HG03159 (cell line): Measurements from ENCODE around the gene TNC.

Source experiments
- ATAC-seq: cut with Tn5 transposase; IDR thresholded peaks from one replicate; pipeline ENCODE4 v1.9.1; 2021; ENCODE audit warnings: mild to moderate bottlenecking, moderate library complexity; ENCODE audit not compliant: unreplicated experiment

TNC gene

DNA sequence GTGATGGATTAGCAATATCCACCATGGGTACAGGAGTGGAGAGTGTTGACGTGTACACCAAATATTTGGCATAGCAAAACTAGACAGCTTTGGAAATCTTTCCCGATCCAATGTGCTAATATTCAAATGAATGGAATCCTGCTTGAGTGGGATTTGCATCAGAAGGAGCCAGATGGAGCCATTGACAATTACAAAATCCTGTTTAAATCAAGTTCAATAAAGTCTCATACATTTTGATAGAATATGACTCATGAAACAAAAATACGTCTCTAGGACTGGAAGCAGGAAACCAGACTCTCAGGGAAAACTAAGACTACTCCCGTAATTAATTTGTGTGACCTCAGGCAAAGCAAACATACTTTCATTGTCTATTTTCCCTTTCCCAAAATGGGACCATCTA, 13.0 kb downstream of the TNC start:
- ATAC-seq, result no peak

DNA sequence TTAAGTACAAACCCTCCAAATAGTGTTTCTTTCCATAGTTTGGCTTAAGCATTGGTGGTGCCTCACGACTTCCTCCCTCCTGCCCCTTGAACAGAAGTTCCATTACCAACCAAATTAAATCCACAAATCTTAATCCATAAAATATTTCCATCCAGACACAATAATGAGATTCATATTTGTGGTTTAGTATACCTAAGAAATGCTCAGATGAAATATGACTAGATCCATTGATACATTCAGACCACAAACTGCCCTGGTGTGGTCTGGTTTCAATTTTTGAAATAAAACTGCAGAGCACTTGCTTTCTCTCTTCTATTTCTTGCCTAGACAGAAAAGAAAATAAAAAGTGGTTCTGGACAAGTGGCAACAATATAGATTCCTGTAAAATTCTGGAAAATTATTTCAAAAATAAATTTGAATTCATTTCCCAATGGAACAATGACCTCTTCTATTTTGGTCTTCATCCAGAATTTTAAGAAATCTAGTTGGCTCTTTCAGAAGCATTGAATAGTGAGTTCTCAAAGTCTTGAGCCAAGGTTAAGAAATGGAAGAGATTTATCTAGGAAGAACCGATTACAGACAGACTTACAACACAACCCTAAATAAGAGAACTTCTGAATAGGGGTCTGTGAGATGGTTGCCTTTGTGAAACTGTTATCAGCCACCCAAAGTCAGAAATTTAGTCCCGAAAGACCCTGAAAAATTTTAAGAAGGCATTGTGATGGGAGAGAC, 14.0 kb downstream of the TNC start:
- no peak for ATAC-seq

DNA sequence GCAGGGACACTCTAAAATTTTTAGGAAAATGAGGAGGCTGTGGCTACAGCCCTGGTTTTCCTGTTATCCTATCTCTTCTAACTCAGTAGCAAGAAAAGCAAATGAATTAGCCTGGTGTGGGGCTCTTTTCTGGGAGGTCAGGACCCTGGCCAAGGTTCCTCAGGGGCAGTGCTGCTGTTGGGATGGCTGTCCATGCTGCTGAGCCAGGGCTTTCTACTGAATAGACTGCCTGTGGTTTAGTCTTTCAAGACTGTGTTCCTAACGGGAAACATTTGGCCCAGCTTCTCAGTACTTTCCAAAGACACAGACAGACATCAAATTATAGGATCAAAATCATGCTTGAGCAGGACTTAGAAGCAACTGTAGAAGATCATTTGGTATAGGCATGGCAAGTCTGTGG, 18.1 kb downstream of the TNC start:
- ATAC-seq, result no peak

DNA sequence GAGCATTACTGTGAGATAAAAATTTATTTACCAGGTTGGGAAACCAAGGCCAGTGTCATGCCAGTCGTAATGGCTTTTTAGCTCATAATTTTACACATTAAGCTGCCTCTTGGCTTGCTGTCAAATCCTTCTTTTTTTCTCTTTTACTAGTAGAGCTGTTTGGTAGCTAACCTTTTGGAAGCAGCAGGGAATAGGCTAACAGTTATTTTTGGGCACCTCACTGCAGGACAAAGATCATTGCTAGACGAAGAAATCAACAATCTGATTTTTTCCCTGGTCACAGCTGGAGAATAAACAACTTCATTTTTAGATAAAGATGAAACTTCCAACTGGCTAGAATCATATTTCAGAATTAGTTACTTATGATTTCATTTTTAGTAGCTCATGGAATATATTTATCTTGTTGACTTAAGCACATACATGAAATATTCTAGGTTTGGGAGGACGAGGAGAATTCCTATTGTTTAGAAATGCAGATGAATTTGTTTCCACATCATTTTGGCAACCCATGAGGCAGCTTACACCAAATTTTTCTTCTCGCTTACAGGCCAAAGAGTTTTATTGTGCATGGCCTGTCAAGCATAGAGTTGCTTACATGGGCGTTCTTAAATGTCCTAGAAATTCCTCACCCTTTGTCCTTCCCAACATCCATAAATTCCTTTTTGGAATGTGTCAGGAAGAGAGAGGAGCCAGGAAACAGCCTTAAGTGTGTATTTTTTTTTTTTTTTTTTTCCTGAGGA, 19.6 kb downstream of the TNC start:
- ATAC-seq, result no peak

DNA sequence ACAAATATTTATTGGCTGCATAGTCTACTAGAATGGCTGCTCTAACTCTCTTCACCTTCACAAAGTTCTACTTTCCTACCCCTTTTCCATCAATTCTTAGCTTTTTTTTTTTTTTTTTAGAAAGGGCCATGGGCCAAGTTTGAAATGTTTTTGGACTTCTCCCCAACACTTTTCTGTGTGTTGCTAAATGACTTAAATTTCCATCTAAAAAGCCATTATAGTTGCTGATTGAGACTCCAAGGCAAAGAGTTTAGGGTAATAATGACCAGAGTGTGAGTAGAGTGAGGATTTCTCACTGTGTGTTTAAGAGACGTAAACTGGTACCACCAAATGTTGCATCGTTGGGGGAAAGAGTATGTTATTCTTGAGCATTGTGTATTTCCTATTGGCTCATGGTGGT, 24.4 kb downstream of the TNC start:
- ATAC-seq, result no peak

DNA sequence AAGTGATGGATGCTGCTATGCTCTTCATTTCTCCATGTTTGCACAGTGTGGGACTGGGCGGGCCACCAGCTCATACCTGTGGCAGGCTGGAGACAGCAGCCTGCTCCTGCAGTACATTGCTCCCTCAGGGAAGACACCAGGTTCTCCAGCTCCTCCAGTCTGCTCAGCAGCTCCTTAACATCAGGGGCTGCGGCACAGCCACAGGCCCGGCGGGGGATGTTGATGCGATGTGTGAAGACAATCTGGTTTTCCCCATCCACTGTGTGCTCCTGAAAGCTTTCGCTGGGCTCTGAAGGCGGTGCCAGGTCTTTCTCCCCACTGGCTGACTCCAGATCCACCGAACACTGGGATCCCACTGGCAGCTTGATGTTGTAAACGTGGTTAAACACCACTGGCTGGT, 27.5 kb downstream of the TNC start:
- ATAC-seq, result no peak

DNA sequence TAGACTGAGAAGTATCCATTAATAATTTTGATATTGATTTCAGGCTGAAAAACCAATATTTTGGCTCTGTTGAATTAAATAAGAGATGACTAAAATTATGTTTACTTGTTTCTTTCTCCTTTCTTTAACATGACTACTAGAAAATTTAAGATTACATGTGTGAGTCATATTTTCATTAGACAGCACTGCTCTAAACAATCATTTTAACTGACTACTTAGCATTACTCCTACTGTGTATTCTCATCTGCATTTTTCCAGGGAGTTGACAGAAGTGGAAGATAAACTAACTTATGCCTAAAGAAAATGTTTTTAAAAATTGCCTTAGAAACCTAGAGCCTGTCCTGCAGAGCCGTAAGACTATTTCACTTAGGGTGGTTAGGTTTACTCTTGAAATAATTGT, 29.1 kb downstream of the TNC start:
- no peak for ATAC-seq

DNA sequence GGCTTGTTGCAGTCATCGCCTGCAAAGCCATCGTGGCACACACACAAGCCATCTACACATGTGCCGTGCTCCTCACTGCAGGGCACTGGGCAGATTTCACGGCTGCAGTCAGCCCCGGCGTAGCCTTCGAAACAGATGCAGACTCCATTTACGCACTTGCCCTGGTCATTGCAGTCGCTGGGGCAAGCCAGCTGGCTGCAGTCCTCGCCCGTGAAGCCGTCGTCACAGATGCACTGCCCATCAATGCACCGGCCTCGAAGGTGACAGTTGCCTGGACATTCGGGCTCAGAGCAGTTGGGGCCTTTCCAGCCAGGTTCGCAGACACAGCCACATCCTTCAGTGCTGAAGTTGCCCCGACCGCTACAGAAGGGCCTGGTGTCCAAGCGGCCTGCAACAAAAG, 31.1 kb downstream of the TNC start:
- ATAC-seq, result no peak

DNA sequence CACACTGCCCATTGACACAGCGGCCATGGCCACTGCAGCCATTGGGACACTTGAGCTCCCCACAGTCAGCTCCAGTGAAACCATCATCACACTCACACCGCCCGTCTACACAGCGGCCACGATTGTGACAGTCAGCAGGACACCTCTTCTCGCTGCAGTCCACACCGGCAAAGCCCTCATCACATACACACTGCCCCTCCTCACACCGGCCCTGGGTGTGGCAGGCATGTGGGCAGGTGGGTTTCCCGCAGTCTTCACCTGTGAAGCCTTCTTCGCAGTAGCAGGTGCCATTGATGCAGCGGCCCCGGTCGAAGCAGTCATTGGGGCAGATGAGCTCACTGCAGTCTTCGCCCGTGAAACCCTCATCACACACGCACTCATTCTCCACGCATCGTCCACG, 31.5 kb downstream of the TNC start:
- no peak for ATAC-seq

DNA sequence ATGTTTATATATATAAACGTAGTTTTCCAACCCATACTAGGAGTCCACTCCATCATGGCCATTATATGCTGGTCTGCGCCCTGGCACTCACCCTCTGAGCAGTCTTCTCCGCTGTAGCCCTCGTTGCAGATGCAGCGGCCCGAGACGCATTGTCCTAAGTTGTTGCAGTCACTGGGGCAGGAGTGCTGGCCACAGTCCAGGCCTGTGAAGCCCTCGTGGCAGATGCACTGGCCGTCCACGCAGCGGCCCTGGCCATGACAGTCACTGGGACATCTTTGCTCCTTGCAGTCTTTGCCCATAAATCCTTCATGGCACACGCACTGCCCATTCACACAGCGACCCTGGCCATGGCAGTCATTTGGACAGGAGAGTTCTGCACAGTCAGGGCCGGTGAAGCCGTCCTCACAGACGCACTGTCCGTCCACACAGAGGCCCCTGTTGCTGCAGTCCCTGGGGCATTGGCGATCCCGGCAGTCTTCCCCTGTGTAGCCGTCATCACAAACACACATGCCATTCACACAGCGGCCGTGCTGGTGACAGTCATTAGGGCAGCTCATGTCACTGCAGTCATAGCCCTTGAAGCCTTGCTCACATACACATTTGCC, 32.1 kb downstream of the TNC start:
- ATAC-seq, result no peak

DNA sequence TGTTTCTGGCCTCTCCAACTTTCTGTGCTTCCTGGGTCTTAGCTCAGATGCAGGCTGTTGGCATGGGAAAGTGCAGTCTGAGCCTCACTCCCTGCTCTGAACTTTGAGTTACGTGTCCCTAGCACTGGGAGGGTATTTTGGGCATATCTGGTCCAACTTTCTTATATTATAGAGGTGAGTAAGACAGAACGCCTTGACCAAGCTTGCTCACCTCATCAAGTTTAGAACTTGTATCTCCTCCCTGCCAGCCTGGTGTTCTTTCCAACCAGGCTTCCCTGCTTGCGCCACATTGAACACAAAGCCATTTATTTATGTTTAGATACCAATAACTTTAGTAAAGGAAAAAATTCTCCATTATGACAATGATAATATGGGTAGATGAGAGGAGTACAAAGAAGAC, 33.2 kb downstream of the TNC start:
- no peak for ATAC-seq

DNA sequence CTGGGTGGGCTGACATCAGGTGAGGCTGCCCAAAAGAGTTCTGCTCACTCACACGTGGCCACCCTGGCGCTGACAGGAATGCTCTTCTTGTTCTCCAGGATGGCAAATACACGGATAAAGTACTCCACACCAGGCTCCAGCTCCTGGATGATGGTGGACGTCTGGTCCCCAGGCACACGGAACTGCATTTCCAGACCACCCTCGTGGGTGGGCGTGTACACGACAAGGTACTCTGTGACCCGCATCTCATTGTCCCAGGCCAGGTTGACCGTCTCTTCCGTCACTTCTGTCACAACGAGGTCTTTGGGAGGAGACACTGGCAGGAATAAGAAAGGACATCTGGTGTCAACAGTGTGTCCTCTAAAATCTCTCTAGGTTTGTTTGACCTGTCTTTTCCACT, 33.8 kb downstream of the TNC start:
- ATAC-seq, result no peak

DNA sequence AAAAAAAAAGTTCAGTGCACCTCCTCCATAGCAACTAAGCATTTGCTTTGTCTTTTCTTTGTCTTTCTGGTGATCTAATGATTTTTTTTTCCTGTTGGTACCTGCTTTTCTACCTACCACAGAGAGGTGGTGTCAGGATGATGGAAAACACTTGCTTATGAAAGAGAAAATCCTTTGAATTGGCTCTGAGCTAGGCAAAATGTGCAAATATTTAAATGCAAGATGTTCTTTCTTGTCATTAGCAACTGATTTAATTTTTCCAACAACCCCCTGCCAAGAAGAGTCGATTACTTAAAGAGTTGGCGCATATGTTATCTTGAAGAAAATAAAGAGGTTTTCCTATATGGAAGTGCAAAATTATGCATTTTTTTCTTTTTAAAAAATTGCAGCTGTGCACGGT, 37.7 kb downstream of the TNC start:
- no peak for ATAC-seq

DNA sequence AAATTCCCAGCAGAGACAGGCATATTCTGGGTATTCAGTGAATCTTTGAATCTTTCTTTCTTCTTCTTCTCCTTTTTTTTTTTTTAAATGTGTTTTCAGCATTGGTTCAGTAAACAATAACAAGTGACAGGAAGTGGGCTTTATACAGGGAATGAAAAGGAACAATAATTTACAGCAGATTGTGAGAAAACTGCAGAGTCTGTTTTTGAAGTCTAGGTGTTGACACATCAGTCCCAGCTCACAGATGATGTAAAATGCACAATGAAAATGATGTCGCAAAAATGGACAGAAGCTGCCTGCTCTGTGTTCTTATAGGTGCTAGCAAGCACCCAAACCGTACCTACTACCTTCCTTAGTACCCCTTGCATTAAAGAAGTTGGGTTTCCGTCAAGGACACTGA, 38.8 kb downstream of the TNC start:
- no peak for ATAC-seq

DNA sequence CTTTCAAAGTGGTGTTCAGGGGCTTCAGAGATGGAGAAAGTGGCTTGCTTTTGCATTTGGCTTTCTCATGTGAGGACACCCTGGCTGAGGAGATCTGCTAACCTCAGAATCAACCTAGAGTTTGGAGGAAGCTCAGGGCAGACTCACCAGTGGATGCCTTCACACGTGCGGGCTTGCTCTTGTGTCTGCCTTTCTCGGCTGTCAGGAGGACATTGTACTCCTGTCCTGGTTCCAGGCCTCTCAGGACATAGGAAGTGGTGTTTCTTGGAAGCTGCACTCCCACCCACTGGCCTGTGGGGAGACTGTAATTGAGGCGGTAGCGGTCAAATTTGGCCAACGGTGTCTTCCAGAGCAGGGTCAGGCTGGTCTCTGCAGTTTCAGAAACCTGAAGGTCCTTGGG, 44.5 kb downstream of the TNC start:
- ATAC-seq, result no peak

DNA sequence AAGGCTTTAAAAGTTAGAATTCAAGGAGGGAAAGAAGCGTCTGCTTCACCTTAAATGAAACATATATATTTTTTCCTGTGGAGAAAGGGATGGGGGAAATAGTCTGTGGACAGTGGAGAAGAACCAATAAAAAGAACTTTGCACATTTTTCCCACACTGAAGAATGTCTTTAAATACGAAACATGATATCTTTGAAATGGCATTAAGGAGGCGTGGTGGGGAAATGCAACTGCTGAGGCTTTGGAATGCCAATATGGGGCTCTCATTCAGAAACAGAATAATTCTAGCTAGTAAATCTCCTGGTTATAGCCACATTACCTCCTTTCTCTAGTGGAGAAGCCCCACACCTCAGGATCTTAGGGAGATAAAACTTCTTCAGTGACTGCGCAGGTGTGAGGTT, 46.8 kb downstream of the TNC start:
- no peak for ATAC-seq

DNA sequence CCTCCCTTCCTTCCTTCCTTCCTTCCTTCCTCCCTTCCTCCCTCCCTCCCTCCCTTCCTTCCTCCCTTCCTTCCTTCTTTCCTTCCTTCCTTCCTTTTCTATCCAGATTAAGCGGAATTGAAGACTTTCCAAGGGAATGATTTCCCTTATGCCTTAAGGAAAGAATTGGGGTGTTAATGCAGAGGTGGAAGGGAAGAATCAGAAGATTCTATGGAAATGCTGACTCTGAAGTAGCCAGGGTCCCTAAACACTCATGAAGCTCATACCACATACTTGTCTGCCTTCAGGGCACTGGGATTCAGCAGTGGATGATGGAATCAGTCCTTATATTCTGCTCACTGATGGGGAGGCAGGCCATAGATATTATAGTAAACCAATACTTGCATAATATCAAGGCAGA, 48.2 kb downstream of the TNC start:
- no peak for ATAC-seq

DNA sequence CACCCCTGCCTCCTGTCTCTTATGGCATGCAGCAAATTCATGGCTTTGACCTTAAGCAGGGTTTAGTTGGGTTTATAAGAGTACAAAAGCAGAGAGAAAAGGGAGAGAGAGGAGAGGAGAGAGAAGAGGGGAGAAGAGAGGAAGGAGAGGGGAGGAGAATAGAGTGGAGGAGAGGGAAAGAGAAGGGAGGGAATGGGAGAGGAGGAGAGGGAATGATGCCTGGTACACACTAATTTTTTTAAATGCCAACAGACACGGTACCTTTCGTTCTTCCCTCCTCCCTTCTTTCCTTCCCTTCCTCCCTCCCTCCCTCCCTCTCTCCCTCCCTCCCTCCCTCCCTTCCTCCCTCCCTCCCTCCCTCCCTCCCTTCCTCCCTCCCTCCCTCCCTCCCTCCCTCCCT, 48.7 kb downstream of the TNC start:
- no peak for ATAC-seq

DNA sequence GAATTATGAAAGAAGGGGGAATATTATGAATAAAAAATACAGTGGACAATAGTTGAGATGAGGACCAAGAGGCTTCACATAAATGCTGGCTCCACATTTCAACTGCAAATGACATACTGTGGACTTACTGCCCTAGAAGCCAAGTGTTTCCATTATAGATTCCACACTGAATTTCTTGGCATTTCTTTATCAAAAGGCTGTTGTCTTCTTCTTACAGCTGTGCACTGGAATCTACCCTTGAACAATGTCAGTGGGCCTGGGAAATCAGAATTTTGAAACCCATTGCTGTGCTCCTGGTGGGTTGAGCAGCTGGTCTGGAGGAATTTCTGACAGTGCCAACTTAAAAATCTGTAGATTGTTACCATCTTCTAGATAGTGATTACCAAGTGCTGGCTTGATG, 49.9 kb downstream of the TNC start:
- ATAC-seq, result no peak

DNA sequence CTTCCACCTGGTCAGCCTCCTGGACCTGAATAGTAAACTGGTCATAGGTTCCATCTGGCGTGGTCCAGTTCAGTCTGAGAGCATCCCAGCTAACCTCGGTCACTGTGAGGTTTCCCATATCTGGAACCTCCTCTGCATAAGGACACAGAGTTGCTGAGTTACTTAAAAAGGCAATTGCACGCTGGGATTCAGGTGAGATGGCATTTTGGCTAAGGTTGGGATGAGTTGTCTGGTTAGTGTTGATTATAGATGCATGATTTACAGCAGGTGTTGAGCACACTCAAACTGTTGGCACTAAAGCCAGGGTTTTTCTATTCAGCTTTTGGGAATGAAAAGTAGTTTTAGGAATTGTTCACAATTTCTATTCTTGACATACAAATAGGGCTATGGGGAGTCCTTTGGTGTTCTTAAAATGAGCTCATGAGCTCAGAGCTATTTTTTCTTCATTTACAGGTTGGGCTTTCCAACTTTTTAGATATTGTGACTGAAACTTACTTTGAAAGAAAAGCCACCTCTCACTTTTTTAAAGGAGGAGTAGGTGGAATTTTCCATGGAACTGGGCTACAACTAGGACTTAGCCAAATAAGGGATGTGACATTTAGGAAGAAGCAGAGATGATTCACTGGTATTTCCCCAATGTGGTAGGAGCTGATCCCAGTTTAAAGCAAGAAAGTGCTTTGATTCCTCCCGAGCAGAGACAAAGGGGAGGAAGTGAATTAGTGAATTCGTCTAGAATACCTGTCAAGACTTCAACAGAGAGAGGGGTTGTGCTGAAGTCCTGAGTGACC, 54.7 kb downstream of the TNC start:
- no peak for ATAC-seq

DNA sequence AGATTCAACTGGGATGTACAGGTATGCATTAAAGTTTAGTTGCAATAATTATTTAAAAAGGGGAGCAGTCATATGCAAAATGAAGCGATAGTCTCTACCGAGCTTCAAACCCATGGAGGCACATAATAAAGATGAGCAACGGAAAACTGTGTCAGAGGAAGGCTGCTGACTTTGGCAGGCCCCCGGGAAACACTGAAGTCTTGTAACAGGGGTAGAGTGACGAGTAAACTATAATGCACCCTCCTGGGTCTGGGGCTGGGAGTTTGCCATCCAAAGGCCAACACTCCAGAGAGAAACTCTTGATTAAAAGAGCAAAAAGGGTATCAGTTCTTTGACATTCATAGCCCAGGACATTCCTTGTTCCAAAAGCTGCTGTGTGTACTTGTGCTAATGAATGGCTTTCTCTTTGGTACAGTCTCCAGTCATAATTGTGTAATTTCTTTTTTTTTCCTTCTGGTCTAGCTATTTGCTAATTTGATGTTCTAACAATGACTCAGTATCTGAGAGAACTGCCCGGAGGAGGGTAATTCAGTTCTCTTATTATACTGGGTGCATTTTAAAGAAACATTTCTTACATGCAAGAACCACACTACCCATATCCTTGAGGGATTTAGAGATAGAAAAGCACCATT, 59.2 kb downstream of the TNC start:
- no peak for ATAC-seq
